Gastroesophageal sphincter (tissue), 4 donors: ENCODE results near the gene BCL2L1. TPM values are rescaled to one million over a fixed set of nuclear protein-coding genes. Genes with fewer than 3 reads are reported as not detected.

Experiments used
- ATAC-seq: fragments of 150-250 bp; one replicate; pipeline ENCODE4 v1.9.1; 2016; ENCODE audit warnings: mild to moderate bottlenecking, moderate library complexity
- H3K27ac ChIP-seq, 4 donors: fragments of 200-600 bp; sonication (generic) in 3 of 4; 1 replicate in 3 of 4; 2 replicates in 1 of 4; pipeline ENCODE4 v1.5.1; 2016 to 2019
- H3K27me3 ChIP-seq: fragments of 200-600 bp; sonication (generic); one replicate; pipeline ENCODE4 v1.5.1; 2019
- H3K36me3 ChIP-seq, 2 donors: fragments of 200-600 bp; sonication (generic); one replicate each; pipeline ENCODE4 v1.5.1; 2019; ENCODE audit warnings: control low read depth in 1 of 2
- H3K4me1 ChIP-seq, 3 donors: fragments of 200-600 bp; sonication (generic); 1 replicate in 2 of 3; 2 replicates in 1 of 3; pipeline ENCODE4 v1.5.1; 2016 to 2019; ENCODE audit warnings: control low read depth in 2 of 3
- H3K4me3 ChIP-seq, 2 donors: fragments of 200-600 bp; sonication (generic); one replicate each; pipeline ENCODE4 v1.5.1; 2019; ENCODE audit warnings: mild to moderate bottlenecking in 1 of 2, moderate library complexity in 1 of 2
- H3K9me3 ChIP-seq, 3 donors: fragments of 200-600 bp; sonication (generic); one replicate each; pipeline ENCODE4 v1.5.1; 2017 to 2019; ENCODE audit warnings: control low read depth in 2 of 3
- CTCF ChIP-seq, 4 experiments: fragments of 200-600 bp in 2 of 4; fragments of 450-650 bp in 2 of 4; sonication (generic) in 1 of 4; IDR thresholded peaks; one replicate each; pipeline ENCODE4 v1.5.1; 2017 to 2019; ENCODE audit warnings: antibody characterized with exemption in 4 of 4, mild to moderate bottlenecking in 2 of 4, moderate library complexity in 2 of 4
- EP300 ChIP-seq: sonication (generic); formaldehyde crosslinking; IDR thresholded peaks from one replicate; pipeline ENCODE4 v1.6.1; 2017; ENCODE audit warnings: antibody characterized with exemption, mild to moderate bottlenecking
- POLR2A ChIP-seq, 2 donors: fragments of 450-650 bp; IDR thresholded peaks; one replicate each; pipeline ENCODE4 v1.6.1; 2017; ENCODE audit warnings: antibody characterized with exemption in 2 of 2, mild to moderate bottlenecking in 2 of 2, moderate library complexity in 1 of 2
- POLR2AphosphoS5 ChIP-seq: sonication (generic); formaldehyde crosslinking; IDR thresholded peaks from one replicate; pipeline ENCODE4 v1.6.1; 2017; ENCODE audit warnings: antibody characterized with exemption
- WGBS, 2 donors: methylation state at CpG; one replicate each; pipeline ENCODE4 v1.1.5; 2018; ENCODE audit warnings: low coverage in 1 of 2; 5-methylcytosine and 5-hydroxymethylcytosine counted together
- total RNA-seq, 4 donors: library from RNA; depleted of rRNA; stranded (reverse); fragments of >200 nt; gene quantifications; one replicate each; pipeline ENCODE4 v1.1.0, GENCODE V29; 2016

The BCL2L1 gene
- total RNA-seq, 4 donors from 2014 or later = 71.9 to 171 (median 135) TPM

- no peak overlapping the region for H3K4me3 ChIP-seq
- no peaks in the 10 kb centered on the region for H3K27me3 ChIP-seq
- no peaks in the 10 kb centered on the region for H3K9me3 ChIP-seq
- no peak for ATAC-seq
- 79 to 90% methylated on average over 2 of the region's 2 CpGs for WGBS, 2 donors
- no peaks in the 10 kb centered on the region for H3K36me3 ChIP-seq
- H3K27ac ChIP-seq = no peak overlapping the region
- H3K4me1 ChIP-seq = no peaks in the 10 kb centered on the region
- TF ChIP-seq POLR2AphosphoS5 (no peak), CTCF (IDR thresholded peaks at IDR 0.05) (no peak), POLR2A (IDR thresholded peaks at IDR 0.05) (no peak), EP300 (no peak)
Observed at GRCh38 chr20:31764641-31765305, 42.1 kb upstream of the BCL2L1 start.

DNA sequence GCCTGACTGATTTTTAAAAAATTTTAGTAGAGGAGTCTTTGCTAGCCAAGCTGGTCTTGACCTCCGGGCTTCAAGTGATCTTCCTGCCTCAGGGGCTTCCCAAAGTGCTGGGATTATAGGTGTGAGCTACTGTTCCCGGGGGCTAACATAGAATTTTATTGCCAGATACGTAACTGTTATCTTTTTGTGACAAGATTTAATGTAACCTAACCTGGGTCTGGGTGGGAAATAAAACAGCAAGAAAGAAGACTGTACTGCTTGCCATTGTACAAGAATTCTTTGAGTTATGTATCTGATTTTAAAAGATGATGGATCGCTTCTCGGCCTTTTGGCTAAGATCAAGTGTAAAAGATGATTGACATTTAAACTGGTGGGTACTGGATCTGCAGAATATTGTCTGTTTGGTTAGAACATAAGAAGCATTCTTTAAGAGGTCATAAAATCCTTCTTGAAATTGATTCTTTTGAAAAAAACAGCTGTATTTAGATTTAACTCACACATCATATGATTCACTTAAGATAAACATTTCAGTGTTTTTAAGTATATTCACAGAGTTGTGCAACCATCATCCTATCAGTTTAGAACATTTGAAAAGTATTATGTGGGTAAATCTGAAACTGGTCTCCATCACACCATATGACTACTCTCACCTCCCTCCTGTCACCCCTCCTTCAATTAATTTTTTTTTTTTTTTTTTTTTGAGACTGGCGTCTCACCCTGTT lies 38.0 kb upstream of the BCL2L1 start:
- H3K27me3 ChIP-seq = no peaks in the 10 kb centered on the region
- H3K27ac ChIP-seq = no peak overlapping the region
- TF ChIP-seq POLR2AphosphoS5 (no peak), CTCF (IDR thresholded peaks at IDR 0.05) (no peak), POLR2A (IDR thresholded peaks at IDR 0.05) (no peak)
- H3K9me3 ChIP-seq = no peaks in the 10 kb centered on the region
- no peaks in the 10 kb centered on the region for H3K4me1 ChIP-seq
- H3K36me3 ChIP-seq = no peaks in the 10 kb centered on the region
- WGBS, 2 donors = 88 to 89% methylated on average over 5 of the region's 6 CpGs
- no peak for ATAC-seq
- H3K4me3 ChIP-seq = no peak overlapping the region

DNA sequence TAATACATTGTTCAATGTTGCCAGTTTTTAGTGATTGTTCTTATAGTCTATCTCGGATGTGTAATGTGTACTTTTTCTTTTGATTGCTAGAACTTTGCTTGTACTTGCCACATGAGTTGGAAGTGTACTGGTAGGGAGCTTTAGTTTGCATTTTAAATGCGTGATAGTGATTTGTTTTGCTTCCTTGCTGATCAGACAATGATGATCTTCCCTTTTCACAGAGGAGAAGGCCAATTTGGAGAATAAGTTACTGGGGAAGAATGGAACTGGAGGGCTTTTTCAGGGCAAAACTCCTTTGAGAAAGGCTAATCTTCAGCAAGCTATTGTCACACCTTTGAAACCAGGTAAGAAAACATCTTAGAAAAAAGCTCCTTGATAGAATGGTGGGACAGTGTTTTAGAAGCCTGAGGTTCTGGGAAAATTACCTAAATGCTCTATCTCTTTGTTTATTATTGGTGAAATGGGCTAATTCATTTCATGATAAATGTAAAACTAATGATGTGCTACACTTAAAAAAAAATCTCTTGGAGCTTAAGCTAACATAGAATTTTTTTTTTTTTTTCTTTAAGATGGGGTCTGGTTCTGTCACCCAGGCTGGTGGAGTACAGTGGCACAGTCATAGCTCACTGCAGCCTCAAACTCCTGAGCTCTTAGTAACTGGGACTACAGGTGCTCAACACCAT lies 37.3 kb upstream of the BCL2L1 start:
- 52 to 100% methylated on average over 2 of the region's 2 CpGs for WGBS, 2 donors
- no peak for TF ChIP-seq POLR2A (IDR thresholded peaks at IDR 0.05)
- TF ChIP-seq EP300 = no peak
- TF ChIP-seq POLR2AphosphoS5 = no peak
- TF ChIP-seq CTCF (IDR thresholded peaks at IDR 0.05) = no peak
- Histone ChIP-seq H3K9me3 (no peaks in the 10 kb centered on the region), H3K36me3 (no peaks in the 10 kb centered on the region), H3K4me1 (no peaks in the 10 kb centered on the region), H3K27me3 (no peaks in the 10 kb centered on the region), H3K4me3 (no peak overlapping the region), H3K27ac (no peak overlapping the region)
- no peak for ATAC-seq

- ATAC-seq = no peak
- Histone ChIP-seq H3K36me3 (no peaks in the 10 kb centered on the region), H3K4me3 (no peak overlapping the region), H3K27ac (no peak overlapping the region), H3K27me3 (no peaks in the 10 kb centered on the region), H3K4me1 (no peaks in the 10 kb centered on the region), H3K9me3 (no peaks in the 10 kb centered on the region)
- TF ChIP-seq POLR2AphosphoS5 = no peak
- TF ChIP-seq POLR2A (IDR thresholded peaks at IDR 0.05) = no peak
- no peak for TF ChIP-seq EP300
- no peak for TF ChIP-seq CTCF (IDR thresholded peaks at IDR 0.05)
Observed at GRCh38 chr20:31758991-31759390, 36.3 kb upstream of the BCL2L1 start.
